HG03108 (cell line): ENCODE measurements around the gene KCNT1.

Experiments
- ATAC-seq: cut with Tn5 transposase; IDR thresholded peaks from one replicate; pipeline ENCODE4 v1.9.1; 2021; ENCODE audit warnings: moderate library complexity; ENCODE audit not compliant: unreplicated experiment

The KCNT1 gene

GRCh38 chr9:135724186-135724787 is 22.3 kb downstream of the KCNT1 start:
- ATAC-seq = no peak

GRCh38 chr9:135726138-135726853 is 24.3 kb downstream of the KCNT1 start:
- no peak for ATAC-seq

GRCh38 chr9:135727257-135727875 is 25.4 kb downstream of the KCNT1 start:
- ATAC-seq = no peak

- ATAC-seq = no peak
Measured at GRCh38 chr9:135728436-135729110, 26.6 kb downstream of the KCNT1 start.

GRCh38 chr9:135729480-135729879 is 27.5 kb downstream of the KCNT1 start:
- no peak for ATAC-seq

GRCh38 chr9:135731454-135731853 is 29.5 kb downstream of the KCNT1 start:
- ATAC-seq = no peak

- ATAC-seq = no peak
Measured at GRCh38 chr9:135732569-135733257, 30.7 kb downstream of the KCNT1 start.

- ATAC-seq = no peak
Measured at GRCh38 chr9:135734616-135735144, 32.7 kb downstream of the KCNT1 start.

- ATAC-seq = no peak
Measured at GRCh38 chr9:135736272-135736978, 34.4 kb downstream of the KCNT1 start.

- no peak for ATAC-seq
Measured at GRCh38 chr9:135736979-135737839, 35.2 kb downstream of the KCNT1 start.

- no peak for ATAC-seq
Measured at GRCh38 chr9:135737840-135738521, 36.0 kb downstream of the KCNT1 start.

- no peak for ATAC-seq
Measured at GRCh38 chr9:135739271-135740220, 37.6 kb downstream of the KCNT1 start.

- ATAC-seq = no peak
Measured at GRCh38 chr9:135741276-135742219, 39.6 kb downstream of the KCNT1 start.

GRCh38 chr9:135743021-135743420 is 41.0 kb downstream of the KCNT1 start:
- no peak for ATAC-seq

- ATAC-seq = no peak
Measured at GRCh38 chr9:135743546-135744332, 41.8 kb downstream of the KCNT1 start.
